ENCODE measurements around the gene MRPL51.

The MRPL51 gene

GRCh38 chr12:6459004-6459337 lies 34.1 kb downstream of the MRPL51 start:
- FAIRE-seq = no peak

DNA sequence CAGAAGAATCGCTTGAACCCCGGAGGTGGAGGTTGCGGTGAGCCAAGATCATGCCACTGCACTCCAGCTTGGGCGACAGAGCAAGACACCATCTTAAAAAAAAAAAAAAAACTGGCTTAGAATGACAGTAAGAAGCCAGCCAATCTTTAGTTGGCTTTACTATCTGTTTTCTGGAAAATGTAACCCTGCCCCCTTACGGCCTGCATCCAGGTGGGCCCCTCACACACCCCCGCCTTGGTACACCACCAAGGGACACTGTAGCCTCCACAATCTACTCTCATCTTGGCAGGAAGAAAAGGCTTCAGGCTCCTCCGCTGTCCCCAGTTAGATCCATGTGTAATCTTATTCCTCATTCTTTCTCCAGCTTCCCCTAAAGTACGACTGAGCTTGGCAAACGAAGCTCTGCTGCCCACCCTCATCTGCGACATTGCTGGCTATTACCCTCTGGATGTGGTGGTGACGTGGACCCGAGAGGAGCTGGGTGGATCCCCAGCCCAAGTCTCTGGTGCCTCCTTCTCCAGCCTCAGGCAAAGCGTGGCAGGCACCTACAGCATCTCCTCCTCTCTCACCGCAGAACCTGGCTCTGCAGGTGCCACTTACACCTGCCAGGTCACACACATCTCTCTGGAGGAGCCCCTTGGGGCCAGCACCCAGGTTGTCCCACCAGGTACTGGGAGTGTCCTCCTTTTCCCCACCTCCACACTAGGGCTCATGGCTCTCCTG lies 34.6 kb downstream of the MRPL51 start:
- no peak for FAIRE-seq

DNA sequence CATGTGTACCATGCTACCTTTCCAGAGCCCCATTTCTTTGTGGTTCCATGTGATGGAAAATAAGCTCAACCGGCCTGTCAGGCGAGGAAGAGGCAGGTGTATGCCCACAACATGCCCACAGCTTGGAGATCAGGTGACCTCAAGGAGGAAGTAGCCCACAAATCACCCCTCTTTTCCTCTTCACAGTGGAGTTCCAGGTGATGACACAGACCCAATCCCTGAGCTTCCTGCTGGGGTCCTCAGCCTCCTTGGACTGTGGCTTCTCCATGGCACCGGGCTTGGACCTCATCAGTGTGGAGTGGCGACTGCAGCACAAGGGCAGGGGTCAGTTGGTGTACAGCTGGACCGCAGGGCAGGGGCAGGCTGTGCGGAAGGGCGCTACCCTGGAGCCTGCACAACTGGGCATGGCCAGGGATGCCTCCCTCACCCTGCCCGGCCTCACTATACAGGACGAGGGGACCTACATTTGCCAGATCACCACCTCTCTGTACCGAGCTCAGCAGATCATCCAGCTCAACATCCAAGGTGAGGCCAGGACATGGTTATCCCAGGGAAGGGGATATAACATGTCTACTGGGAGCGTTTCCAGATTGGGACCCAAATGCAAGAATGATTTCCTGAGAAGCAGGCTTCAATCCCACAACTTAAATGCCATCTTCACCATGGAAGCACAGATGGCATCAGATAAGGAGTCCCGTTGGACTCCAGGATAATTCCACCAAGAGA lies 35.7 kb downstream of the MRPL51 start:
- FAIRE-seq = no peak

GRCh38 chr12:6452944-6453630 lies 40.0 kb downstream of the MRPL51 start:
- FAIRE-seq = no peak

GRCh38 chr12:6452245-6452943 lies 40.7 kb downstream of the MRPL51 start:
- no peak for FAIRE-seq

GRCh38 chr12:6451348-6452244 lies 41.5 kb downstream of the MRPL51 start, which contains the start of gene TAPBPL:
Gene TAPBPL, plus strand, starts transcription at chr12:6452042. Its CDS starts 207 bp downstream, at chr12:6452249.
- no peak for FAIRE-seq

DNA sequence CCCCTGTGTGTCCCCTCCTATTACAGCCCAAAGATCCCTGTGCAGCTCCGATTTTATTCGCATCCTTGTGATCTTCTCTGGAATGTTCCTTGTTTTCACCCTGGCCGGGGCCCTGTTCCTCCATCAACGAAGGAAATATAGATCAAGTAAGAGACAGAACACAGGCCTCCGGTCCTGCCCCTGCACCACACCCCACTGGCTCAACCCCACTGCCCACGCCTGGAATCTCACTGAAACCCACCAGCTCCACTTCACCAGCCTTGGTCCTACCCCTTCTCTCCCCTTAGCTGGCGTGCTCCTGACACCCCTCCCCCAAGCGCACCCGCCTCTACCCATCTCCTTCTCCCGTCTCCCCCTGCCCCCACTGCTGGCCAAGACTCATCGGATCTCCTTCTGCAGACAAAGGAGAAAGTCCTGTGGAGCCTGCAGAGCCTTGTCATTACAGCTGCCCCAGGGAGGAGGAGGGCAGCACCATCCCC lies 42.2 kb downstream of the MRPL51 start:
- no peak for FAIRE-seq

DNA sequence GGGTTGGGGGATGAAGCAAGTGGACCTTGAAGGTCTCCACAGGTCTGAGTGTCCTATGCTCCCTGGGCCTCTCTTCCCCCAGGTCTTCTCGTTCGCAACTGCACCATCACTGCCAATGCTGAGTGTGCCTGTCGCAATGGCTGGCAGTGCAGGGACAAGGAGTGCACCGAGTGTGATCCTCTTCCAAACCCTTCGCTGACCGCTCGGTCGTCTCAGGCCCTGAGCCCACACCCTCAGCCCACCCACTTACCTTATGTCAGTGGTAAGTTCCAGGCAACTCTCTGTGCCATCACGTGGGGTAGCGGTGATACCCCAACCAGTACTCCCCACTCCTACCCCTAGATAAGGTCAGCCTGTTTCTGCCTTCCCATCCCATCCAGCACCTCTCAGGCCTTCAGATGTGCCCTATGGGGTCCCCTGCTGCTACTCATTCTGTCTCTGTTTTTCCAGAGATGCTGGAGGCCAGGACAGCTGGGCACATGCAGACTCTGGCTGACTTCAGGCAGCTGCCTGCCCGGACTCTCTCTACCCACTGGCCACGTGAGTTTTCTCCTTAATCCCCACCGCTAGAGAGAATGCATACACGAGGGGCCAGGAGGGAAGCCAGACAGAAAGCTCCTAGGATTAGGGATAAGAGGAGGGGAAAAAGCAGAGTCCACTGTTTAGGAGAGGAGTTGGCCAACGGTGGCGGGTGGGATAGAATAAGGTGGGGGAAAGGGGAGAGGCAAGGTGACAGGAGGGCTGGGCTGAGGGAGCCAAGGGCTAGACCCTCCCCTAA lies 42.8 kb downstream of the MRPL51 start:
- no peak for FAIRE-seq

DNA sequence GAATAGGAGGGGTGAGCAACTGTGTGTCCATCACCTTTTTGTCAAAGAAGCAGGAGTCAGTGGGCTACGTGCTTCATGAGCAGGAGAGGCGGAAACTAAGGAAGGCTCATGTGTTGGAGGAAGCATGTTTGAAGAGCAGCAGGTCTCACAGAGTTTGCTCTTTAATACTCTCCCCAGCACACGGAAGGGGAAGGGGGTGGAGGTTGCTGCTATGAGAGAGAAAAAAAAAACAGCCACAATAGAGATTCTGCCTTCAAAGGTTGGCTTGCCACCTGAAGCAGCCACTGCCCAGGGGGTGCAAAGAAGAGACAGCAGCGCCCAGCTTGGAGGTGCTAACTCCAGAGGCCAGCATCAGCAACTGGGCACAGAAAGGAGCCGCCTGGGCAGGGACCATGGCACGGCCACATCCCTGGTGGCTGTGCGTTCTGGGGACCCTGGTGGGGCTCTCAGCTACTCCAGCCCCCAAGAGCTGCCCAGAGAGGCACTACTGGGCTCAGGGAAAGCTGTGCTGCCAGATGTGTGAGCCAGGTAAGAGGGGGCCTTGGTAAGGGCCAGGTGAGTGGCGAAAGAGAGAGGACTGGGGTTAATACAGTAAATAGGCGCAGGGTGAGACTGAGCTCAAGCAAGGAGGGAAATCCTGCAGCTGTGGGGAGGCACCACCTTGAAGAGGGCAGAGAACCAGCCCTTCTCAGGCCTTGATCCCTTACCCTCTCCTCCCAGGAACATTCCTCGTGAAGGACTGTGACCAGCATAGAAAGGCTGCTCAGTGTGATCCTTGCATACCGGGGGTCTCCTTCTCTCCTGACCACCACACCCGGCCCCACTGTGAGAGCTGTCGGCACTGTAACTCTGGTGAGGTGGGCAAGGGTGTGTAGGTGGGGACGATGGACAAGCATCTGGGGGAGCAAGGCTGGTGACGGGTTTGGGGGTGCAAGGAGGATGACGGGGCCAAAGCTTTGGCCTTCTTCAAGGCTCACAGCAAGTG lies 48.1 kb downstream of the MRPL51 start, which contains the start of gene CD27:
CD27 (plus strand) TSS at position 252 of the 985 bp plus-strand sequence; CDS start at position 393, 141 bp downstream.
- FAIRE-seq = no peak

DNA sequence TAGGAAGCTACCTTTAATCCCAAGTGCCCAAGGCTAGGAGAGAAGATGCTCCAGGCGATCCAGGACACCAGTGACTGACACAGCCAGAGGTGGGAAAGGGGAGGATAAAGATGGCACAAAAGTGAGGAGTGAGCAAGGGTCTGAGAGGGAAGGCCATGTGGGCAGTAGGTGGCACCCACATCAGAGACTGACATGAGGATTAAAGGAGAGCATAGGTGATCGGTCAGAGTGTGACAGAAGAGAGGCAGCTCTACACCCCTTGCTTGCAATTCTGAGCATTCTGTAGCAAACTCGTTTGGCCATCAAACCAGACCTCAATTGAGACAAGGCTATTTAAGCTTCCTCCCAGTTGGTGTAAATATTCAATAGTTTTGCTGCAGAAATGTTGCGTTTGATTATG lies 49.0 kb downstream of the MRPL51 start:
- no peak for FAIRE-seq

DNA sequence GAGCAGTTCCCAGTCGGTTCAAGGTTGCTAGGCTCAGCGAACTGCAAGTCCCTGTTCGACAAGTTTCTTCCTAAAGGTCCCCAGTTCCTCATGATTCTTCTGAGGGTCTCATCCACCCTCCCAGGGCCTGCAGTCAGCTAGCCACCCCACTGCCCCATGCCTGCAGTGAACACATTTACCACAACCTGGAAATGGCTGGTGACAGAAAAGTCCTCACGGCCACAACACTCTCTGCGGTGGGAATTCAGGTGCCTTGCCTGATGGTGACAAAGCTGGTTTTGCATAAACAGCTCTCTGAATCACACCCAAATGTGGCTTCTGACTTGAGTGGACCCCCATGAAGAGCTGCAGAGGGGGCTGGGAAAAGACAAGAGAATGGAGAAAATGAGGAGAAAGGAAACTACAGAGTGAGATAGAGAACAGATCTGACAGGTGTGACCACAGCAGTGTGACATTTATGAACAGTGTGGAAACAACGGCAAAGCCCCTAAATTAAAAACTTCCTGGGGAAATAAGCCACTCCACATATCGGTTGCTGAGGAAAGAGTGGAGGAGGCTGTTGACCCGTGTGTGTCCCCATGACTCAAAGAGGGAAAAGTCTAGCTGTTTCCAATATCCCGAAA lies 49.6 kb downstream of the MRPL51 start:
- no peak for FAIRE-seq

GRCh38 chr12:6442836-6443235 lies 50.2 kb downstream of the MRPL51 start:
- no peak for FAIRE-seq
